ENCODE results near the gene OGFR. TPM values are rescaled to one million over a fixed set of nuclear protein-coding genes. Genes with fewer than 3 reads are reported as not detected.

OGFR gene
- total RNA-seq, 2 experiments from 2014 or later, result 43.8 to 44.7 TPM

DNA sequence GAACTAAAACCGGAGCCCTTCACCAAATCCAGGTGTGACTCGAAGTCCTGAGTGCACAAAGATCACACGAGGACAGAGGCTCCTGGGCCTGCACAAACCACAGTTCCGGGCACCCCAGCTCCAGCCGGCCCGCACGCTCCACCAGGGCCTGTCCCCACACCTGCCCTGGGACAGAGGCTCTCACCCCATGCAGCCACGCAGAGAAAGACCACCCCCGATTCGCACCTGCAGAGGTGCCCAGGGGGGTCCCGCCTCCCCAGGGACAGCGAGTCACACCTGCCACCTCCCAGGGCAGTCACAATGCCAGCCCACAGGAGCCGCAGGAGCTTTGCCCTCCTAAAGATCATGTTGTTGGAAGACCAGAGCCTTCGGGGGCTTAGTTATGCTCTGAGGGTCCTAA lies 33.7 kb upstream of the OGFR start:
- ATAC-seq, result no peak
- DNase-seq, result no peak
- Mint-ChIP-seq H3K27me3 (no peaks in the 10 kb centered on the region), H3K36me3 (ENCODE audit: low read depth) (no peaks in the 10 kb centered on the region), H3K9me3 (ENCODE audit: low read depth) (no peaks in the 10 kb centered on the region), H3K4me3 (no peak overlapping the region), H3K4me1 (peaks cover 42% of the 10 kb centered on the region), H3K27ac (no peak overlapping the region)
- intact Hi-C loops (cut with DNase I, micrococcal nuclease), result no loop called here
- POLR2A ChIA-PET, result no interaction called here
- CTCF ChIA-PET, result interaction anchor here (0.6 to 1.2 kb wide), 2 partner anchors 52 to 324 kb away, joined by 4 to 5 read pairs; no protein-coding TSS in a partner anchor

DNA sequence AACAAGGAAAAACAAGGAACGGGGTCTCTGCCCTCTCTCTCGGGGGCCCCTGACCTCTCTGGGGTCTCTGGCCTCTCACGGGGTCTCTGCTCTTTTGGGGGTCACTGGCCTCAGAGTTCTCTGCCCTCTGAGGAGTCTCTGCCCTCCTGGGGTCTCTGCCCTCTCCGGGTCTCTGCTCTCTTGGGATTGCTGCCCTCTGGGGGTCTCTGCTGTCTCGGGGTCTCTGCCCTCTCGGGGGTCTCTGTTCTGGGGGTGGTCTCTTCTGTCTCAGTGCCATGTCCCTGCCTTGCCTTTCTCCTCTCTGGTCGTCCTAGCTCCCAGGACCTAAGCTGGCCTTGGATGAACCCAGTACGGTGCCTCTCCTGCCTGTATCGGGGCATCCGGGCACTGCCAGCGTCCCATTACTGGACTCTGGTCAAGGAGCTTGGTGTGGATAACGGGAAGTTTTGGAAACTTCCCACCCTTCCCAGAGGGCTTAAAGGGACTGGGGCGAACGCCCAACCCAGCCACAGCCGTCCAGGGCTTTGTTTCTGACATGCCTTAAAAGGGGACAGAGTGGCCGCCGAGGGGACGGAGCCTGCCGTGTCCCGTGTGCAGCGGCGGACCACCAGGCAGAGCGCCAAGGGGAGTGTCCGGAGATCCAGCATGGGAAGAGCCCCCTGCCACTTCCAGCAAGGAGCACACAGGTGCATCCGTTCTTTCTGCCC lies 33.1 kb upstream of the OGFR start:
- CTCF ChIA-PET, result interaction anchor here (1.2 kb wide), 1 partner anchor 51 kb away, joined by 5 read pairs; no protein-coding TSS in a partner anchor
- DNase-seq (no peak), ATAC-seq (no peak)
- intact Hi-C loops (cut with DNase I, micrococcal nuclease), result no loop called here
- POLR2A ChIA-PET, result no interaction called here
- no peaks in the 10 kb centered on the region for H3K36me3 Mint-ChIP-seq (ENCODE audit: low read depth)
- H3K27ac Mint-ChIP-seq, result no peak overlapping the region
- no peak overlapping the region for H3K4me3 Mint-ChIP-seq
- H3K4me1 Mint-ChIP-seq, result peaks cover 48% of the 10 kb centered on the region
- H3K27me3 Mint-ChIP-seq, result no peaks in the 10 kb centered on the region
- H3K9me3 Mint-ChIP-seq (ENCODE audit: low read depth), result no peaks in the 10 kb centered on the region

GRCh38 chr20:62772103-62772611 lies 32.5 kb upstream of the OGFR start:
- no peak overlapping the region for H3K4me3 Mint-ChIP-seq
- intact Hi-C loops (cut with DNase I, micrococcal nuclease), result no loop called here
- no peak for DNase-seq
- H3K27ac Mint-ChIP-seq, result no peak overlapping the region
- H3K9me3 Mint-ChIP-seq (ENCODE audit: low read depth), result no peaks in the 10 kb centered on the region
- CTCF ChIA-PET, result interaction anchor here (1.4 kb wide), 1 partner anchor 36 kb away, joined by 5 read pairs; no protein-coding TSS in a partner anchor
- no peaks in the 10 kb centered on the region for H3K27me3 Mint-ChIP-seq
- ATAC-seq, result no peak
- no peaks in the 10 kb centered on the region for H3K36me3 Mint-ChIP-seq (ENCODE audit: low read depth)
- H3K4me1 Mint-ChIP-seq, result peaks cover 53% of the 10 kb centered on the region
- POLR2A ChIA-PET, result no interaction called here

GRCh38 chr20:62772619-62772989 lies 32.0 kb upstream of the OGFR start:
- ChIA-PET POLR2A (no interaction called here), CTCF (interaction anchor here (0.6 to 1.4 kb wide), 2 partner anchors 36 to 305 kb away, joined by 4 to 5 read pairs; no protein-coding TSS in a partner anchor)
- Mint-ChIP-seq H3K36me3 (ENCODE audit: low read depth) (no peaks in the 10 kb centered on the region), H3K4me1 (peaks cover 55% of the 10 kb centered on the region), H3K9me3 (ENCODE audit: low read depth) (no peaks in the 10 kb centered on the region), H3K4me3 (no peak overlapping the region), H3K27me3 (no peaks in the 10 kb centered on the region), H3K27ac (no peak overlapping the region)
- intact Hi-C loops (cut with DNase I, micrococcal nuclease), result no loop called here
- ATAC-seq, result no peak
- no peak for DNase-seq

GRCh38 chr20:62772990-62773844 lies 31.4 kb upstream of the OGFR start:
- no peaks in the 10 kb centered on the region for H3K9me3 Mint-ChIP-seq (ENCODE audit: low read depth)
- H3K27me3 Mint-ChIP-seq, result no peaks in the 10 kb centered on the region
- H3K4me3 Mint-ChIP-seq, result no peak overlapping the region
- DNase-seq, result no peak
- H3K36me3 Mint-ChIP-seq (ENCODE audit: low read depth), result no peaks in the 10 kb centered on the region
- H3K27ac Mint-ChIP-seq, result no peak overlapping the region
- H3K4me1 Mint-ChIP-seq, result peaks cover 53% of the 10 kb centered on the region
- ChIA-PET CTCF (interaction anchor here (0.6 to 1.4 kb wide), 2 partner anchors 35 to 306 kb away, joined by 4 to 5 read pairs; no protein-coding TSS in a partner anchor), POLR2A (interaction anchor here (0.6 kb wide), 1 partner anchor 42 kb away, joined by 3 read pairs; no protein-coding TSS in a partner anchor)
- intact Hi-C loops (cut with DNase I, micrococcal nuclease), result no loop called here
- ATAC-seq, result no peak

- Mint-ChIP-seq H3K4me3 (no peak overlapping the region), H3K27me3 (no peaks in the 10 kb centered on the region), H3K27ac (peak overlapping the region; percentile 72), H3K9me3 (ENCODE audit: low read depth) (no peaks in the 10 kb centered on the region), H3K4me1 (peaks cover 52% of the 10 kb centered on the region), H3K36me3 (ENCODE audit: low read depth) (no peaks in the 10 kb centered on the region)
- DNase-seq, result peak; percentile 55
- POLR2A ChIA-PET, result interaction anchor here (0.6 kb wide), 1 partner anchor 43 kb away, joined by 3 read pairs; no protein-coding TSS in a partner anchor
- CTCF ChIA-PET, result interaction anchor here (0.6 to 1.4 kb wide), 2 partner anchors 34 to 279 kb away, joined by 3 to 5 read pairs; no protein-coding TSS in a partner anchor
- intact Hi-C loops (cut with DNase I, micrococcal nuclease), result no loop called here
- ATAC-seq, result no peak
These were observed 30.6 kb upstream of the OGFR start for GRCh38 chr20:62773845-62774714.

GRCh38 chr20:62774762-62775161 lies 29.9 kb upstream of the OGFR start:
- POLR2A ChIA-PET, result no interaction called here
- H3K27me3 Mint-ChIP-seq, result no peaks in the 10 kb centered on the region
- H3K4me3 Mint-ChIP-seq, result no peak overlapping the region

GRCh38 chr20:62775206-62775605 lies 29.4 kb upstream of the OGFR start:
- CTCF ChIA-PET, result no interaction called here
- intact Hi-C loops (cut with DNase I, micrococcal nuclease), result loop anchor here in 1 of 2 experiments (5.0 kb wide), 1 partner anchor 33 kb away; no protein-coding TSS in a partner anchor
- H3K9me3 Mint-ChIP-seq (ENCODE audit: low read depth), result no peaks in the 10 kb centered on the region
- peak overlapping the region; percentile 55 for H3K27ac Mint-ChIP-seq
- no peak overlapping the region for H3K4me3 Mint-ChIP-seq
- no peak for ATAC-seq
- peaks cover 52% of the 10 kb centered on the region for H3K4me1 Mint-ChIP-seq
- POLR2A ChIA-PET, result no interaction called here
- no peaks in the 10 kb centered on the region for H3K36me3 Mint-ChIP-seq (ENCODE audit: low read depth)
- no peaks in the 10 kb centered on the region for H3K27me3 Mint-ChIP-seq
- no peak for DNase-seq

More at GRCh38 chr20:62774762-62775161, 29.9 kb upstream of the OGFR start:
- intact Hi-C loops (cut with DNase I, micrococcal nuclease), result loop anchor here in 1 of 2 experiments (5.0 kb wide), 1 partner anchor 32 kb away; no protein-coding TSS in a partner anchor
- Mint-ChIP-seq H3K27ac (peak overlapping the region; percentile 72), H3K4me1 (peaks cover 52% of the 10 kb centered on the region), H3K9me3 (ENCODE audit: low read depth) (no peaks in the 10 kb centered on the region), H3K36me3 (ENCODE audit: low read depth) (no peaks in the 10 kb centered on the region)
- DNase-seq, result peak; percentile 52
- CTCF ChIA-PET, result interaction anchor here (0.6 kb wide), 1 partner anchor 280 kb away, joined by 3 read pairs; no protein-coding TSS in a partner anchor
- ATAC-seq, result no peak

DNA sequence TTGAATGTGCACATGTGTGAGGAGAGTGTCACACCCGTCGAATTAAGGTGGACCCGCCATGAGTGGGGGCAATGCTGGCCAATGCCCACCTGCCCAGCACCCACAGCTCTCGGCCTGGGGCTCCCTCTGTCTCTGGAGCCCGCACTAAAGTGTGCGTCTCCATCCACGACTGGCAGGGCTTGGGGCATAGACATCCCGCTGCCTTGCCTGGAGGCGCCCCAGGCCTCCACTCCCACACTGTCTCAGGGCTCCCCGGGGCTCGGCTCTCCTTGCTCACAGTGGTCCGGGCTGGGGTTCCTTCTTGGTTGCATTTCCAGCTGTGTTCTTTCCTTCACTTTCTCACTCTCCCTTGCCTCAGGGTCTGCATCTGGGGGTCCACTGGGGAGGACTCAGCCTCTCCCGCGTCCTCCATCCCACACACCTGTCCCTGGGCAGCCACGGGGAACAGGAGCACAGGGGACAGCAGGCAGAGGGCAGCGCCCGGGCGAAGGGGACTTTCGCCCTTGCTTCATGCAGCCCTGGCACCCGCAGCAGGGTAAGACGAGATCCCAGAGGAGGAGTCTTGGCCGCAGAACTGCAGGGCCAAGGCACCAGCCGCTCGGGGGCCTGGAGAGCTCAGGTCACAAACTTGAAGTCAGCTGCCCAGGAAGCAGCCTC lies 28.5 kb upstream of the OGFR start:
- DNase-seq, result no peak
- Mint-ChIP-seq H3K36me3 (ENCODE audit: low read depth) (no peaks in the 10 kb centered on the region), H3K9me3 (ENCODE audit: low read depth) (no peaks in the 10 kb centered on the region), H3K4me3 (peak overlapping the region; percentile 48), H3K4me1 (peaks cover 52% of the 10 kb centered on the region), H3K27ac (peak overlapping the region; percentile 93), H3K27me3 (no peaks in the 10 kb centered on the region)
- intact Hi-C loops (cut with DNase I, micrococcal nuclease), result loop anchor here (1.0 to 5.0 kb wide), 3 partner anchors 18 to 34 kb away; no protein-coding TSS in a partner anchor
- ChIA-PET CTCF (interaction anchor here (0.7 kb wide), 1 partner anchor 18 kb away, joined by 3 read pairs; no protein-coding TSS in a partner anchor), POLR2A (no interaction called here)
- ATAC-seq, result no peak

All from activated CD4-positive, alpha-beta T cell treated with anti-CD3 and anti-CD28 coated beads for 36 hours (primary cell).